ENCODE data around the gene SRRM2.

DNA sequence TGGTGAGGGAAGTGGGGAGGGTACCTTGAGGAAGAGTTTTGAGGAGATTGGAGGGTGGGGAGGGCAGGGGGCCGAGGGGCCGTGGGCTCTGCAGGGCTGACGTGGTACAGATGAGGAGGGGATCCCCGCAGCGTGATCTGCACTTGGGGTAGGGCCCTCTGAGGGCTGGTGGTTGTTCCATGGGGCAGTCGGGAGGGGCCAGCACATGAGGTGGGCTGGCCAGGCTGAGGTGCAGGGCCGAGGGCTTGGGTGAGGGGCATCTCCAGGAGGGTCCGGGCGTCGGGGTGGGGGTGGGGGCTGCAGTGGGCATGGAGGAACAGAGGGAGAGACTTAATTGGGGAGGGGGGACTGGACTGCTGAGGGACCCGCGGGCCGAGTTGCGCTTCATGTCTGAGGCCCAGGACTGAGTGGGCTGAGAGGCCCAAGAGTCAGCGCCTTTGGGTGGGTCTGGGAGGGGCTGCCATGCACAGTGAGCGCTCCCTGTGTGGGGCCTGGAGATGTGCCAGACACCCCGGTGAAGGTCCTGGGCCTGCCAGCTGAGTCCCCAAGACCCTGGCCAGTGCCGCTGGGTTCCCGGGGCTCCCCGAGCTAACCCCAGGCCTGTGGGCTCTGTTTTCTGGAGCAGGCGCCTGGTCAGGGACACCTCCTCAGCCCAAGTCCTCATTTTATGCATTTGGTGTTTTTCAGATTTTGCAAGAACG lies 45.7 kb upstream of the SRRM2 start:
- TF ChIP-seq TAF1 (IDR thresholded peaks at IDR 0.05; ENCODE audit: borderline replicate concordance, low read depth, low read length) = no peak
- no peak for TF ChIP-seq POLR2A (IDR thresholded peaks at IDR 0.05; ENCODE audit: low read depth, low read length)
- TF ChIP-seq POLR2AphosphoS5 (IDR thresholded peaks at IDR 0.05; ENCODE audit: low read depth, low read length) = no peak

Measured in GM12892 (cell line).